Measurements from ENCODE around the gene PXMP4. TPM values are rescaled to one million over a fixed set of nuclear protein-coding genes. Genes with fewer than 3 reads are reported as not detected.

Gene PXMP4
- polyA plus RNA-seq, 2 of the 4 experiments (the other 2 are of a cell fraction): 4.5 to 6.6 TPM

- peak; percentile 70 for TF ChIP-seq ZFP36 (IDR thresholded peaks at IDR 0.05; ENCODE audit: borderline replicate concordance, partially characterized antibody)
- TF ChIP-seq RCOR1 (IDR thresholded peaks at IDR 0.05; ENCODE audit: low read depth, low read length): no peak
- 0 out of 2 replicates have a peak, but pooled peaks have one; percentile 75 for TF ChIP-seq KDM1A (IDR thresholded peaks at IDR 0.05; ENCODE audit: low read depth)
- Histone ChIP-seq H3K4me1 (peaks cover 23% of the 10 kb centered on the region), H3K27ac (no peak overlapping the region; a peak in 1 of 6 replicates), H3K9me3 (no peaks in the 10 kb centered on the region), H3K4me2 (no peak overlapping the region; the same call in 2 of the 3 replicates), H3K4me3 (no peak overlapping the region)
- ChIA-PET CTCF (interaction anchor here (0.6 to 2.1 kb wide), 6 partner anchors 9 to 214 kb away, joined by 3 to 10 read pairs (median 4); partner anchors contain the start of genes C20orf144 and CHMP4B), POLR2A (interaction anchor here (1.0 kb wide), 1 partner anchor 48 kb away, joined by 3 read pairs; the partner anchor contains the start of gene PXMP4)
- ATAC-seq: no peak
- no peak for DNase-seq (ENCODE audit: low read depth in 1 of 2, low spot score in 1 of 2)
- WGBS (ENCODE audit: missing lambda C conversion rate): 85% methylated on average over 8 of the region's 8 CpGs
- FAIRE-seq: no peak
Observed at GRCh38 chr20:33671573-33672288, 48.4 kb downstream of the PXMP4 start.

- 83% methylated on average over 6 of the region's 6 CpGs for WGBS (ENCODE audit: missing lambda C conversion rate)
- ChIA-PET CTCF (interaction anchor here (0.6 to 2.1 kb wide), 9 partner anchors 8 to 214 kb away, joined by 3 to 10 read pairs (median 6); partner anchors contain the start of genes C20orf144 and CHMP4B), POLR2A (no interaction called here)
- H3K4me1 ChIP-seq: peaks cover 23% of the 10 kb centered on the region
- no peak overlapping the region for H3K4me2 ChIP-seq
- DNase-seq (ENCODE audit: low read depth in 1 of 2, low spot score in 1 of 2): no peak
- H3K9me3 ChIP-seq: no peaks in the 10 kb centered on the region
- no peak for FAIRE-seq
- ATAC-seq: no peak
- no peak overlapping the region for H3K27ac ChIP-seq
- TF ChIP-seq REST (IDR thresholded peaks at IDR 0.05): no peak
- no peak for TF ChIP-seq CEBPB (IDR thresholded peaks at IDR 0.05)
- no peak for TF ChIP-seq RAD21 (conservative IDR thresholded peaks at IDR 0.05 in 1 of 2, IDR thresholded peaks at IDR 0.05 in 1 of 2)
- no peak for TF ChIP-seq SREBF2 (IDR thresholded peaks at IDR 0.05)
- TF ChIP-seq E2F6 (IDR thresholded peaks at IDR 0.05; ENCODE audit: borderline replicate concordance, low read depth): no peak
- TF ChIP-seq ELK1 (IDR thresholded peaks at IDR 0.05; ENCODE audit: low read depth, low read length): no peak
- TF ChIP-seq TFCP2L1 (CRISPR knock-in tag; IDR thresholded peaks at IDR 0.05): no peak
- TF ChIP-seq EHF (CRISPR knock-in tag; IDR thresholded peaks at IDR 0.05): no peak
- TF ChIP-seq, protein P1, sequence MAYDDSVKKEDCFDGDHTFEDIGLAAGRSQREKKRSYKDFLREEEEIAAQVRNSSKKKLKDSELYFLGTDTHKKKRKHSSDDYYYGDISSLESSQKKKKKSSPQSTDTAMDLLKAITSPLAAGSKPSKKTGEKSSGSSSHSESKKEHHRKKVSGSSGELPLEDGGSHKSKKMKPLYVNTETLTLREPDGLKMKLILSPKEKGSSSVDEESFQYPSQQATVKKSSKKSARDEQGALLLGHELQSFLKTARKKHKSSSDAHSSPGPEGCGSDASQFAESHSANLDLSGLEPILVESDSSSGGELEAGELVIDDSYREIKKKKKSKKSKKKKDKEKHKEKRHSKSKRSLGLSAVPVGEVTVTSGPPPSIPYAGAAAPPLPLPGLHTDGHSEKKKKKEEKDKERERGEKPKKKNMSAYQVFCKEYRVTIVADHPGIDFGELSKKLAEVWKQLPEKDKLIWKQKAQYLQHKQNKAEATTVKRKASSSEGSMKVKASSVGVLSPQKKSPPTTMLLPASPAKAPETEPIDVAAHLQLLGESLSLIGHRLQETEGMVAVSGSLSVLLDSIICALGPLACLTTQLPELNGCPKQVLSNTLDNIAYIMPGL (CRISPR knock-in tag; IDR thresholded peaks at IDR 0.05; ENCODE audit: borderline replicate concordance): no peak
- TF ChIP-seq POLR2AphosphoS2 (conservative IDR thresholded peaks at IDR 0.05; ENCODE audit: low read length): no peak
- TF ChIP-seq BHLHE40 (IDR thresholded peaks at IDR 0.05; ENCODE audit: low read depth, low read length): no peak
- TF ChIP-seq KDM1A (IDR thresholded peaks at IDR 0.05; ENCODE audit: low read depth): no peak
- TF ChIP-seq USF2 (IDR thresholded peaks at IDR 0.05): no peak
- TF ChIP-seq CTCF (IDR thresholded peaks at IDR 0.05): no peak
- TF ChIP-seq, protein P2, sequence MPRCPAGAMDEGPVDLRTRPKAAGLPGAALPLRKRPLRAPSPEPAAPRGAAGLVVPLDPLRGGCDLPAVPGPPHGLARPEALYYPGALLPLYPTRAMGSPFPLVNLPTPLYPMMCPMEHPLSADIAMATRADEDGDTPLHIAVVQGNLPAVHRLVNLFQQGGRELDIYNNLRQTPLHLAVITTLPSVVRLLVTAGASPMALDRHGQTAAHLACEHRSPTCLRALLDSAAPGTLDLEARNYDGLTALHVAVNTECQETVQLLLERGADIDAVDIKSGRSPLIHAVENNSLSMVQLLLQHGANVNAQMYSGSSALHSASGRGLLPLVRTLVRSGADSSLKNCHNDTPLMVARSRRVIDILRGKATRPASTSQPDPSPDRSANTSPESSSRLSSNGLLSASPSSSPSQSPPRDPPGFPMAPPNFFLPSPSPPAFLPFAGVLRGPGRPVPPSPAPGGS (IDR thresholded peaks at IDR 0.05): no peak
- TF ChIP-seq HEYL (CRISPR knock-in tag; IDR thresholded peaks at IDR 0.05): no peak
- no peak overlapping the region for H3K4me3 ChIP-seq
Observed at GRCh38 chr20:33670715-33671499, 49.2 kb downstream of the PXMP4 start.

Data from A549 (cell line).